ENCODE measurements around the gene MAP2. TPM values are rescaled to one million over a fixed set of nuclear protein-coding genes. Genes with fewer than 3 reads are reported as not detected.

The MAP2 gene
- total RNA-seq, 2 experiments from 2014 or later: 0.34 to 0.39 TPM

- Mint-ChIP-seq H3K27ac (no peak overlapping the region), H3K4me1 (no peaks in the 10 kb centered on the region), H3K36me3 (ENCODE audit: low read depth) (no peaks in the 10 kb centered on the region), H3K27me3 (peaks cover 2% of the 10 kb centered on the region), H3K4me3 (no peak overlapping the region), H3K9me3 (ENCODE audit: low read depth) (peaks cover 1% of the 10 kb centered on the region)
- POLR2A ChIA-PET: no interaction called here
- intact Hi-C loops (cut with DNase I, micrococcal nuclease): no loop called here
- CTCF ChIA-PET: interaction anchor here (1.3 kb wide), 1 partner anchor 10 kb away, joined by 3 read pairs; no protein-coding TSS in a partner anchor
- DNase-seq: no peak
- ATAC-seq: no peak
Measured at GRCh38 chr2:209602259-209602658, 178.4 kb downstream of the MAP2 start.

- CTCF ChIA-PET: interaction anchor here (1.0 kb wide), 1 partner anchor 10 kb away, joined by 3 read pairs; no protein-coding TSS in a partner anchor
- no peaks in the 10 kb centered on the region for H3K9me3 Mint-ChIP-seq (ENCODE audit: low read depth)
- POLR2A ChIA-PET: no interaction called here
- H3K4me1 Mint-ChIP-seq: no peaks in the 10 kb centered on the region
- no peak overlapping the region for H3K27ac Mint-ChIP-seq
- intact Hi-C loops (cut with DNase I, micrococcal nuclease): no loop called here
- no peaks in the 10 kb centered on the region for H3K36me3 Mint-ChIP-seq (ENCODE audit: low read depth)
- ATAC-seq (no peak), DNase-seq (no peak)
- peaks cover 4% of the 10 kb centered on the region for H3K27me3 Mint-ChIP-seq
- H3K4me3 Mint-ChIP-seq: no peak overlapping the region
Measured at GRCh38 chr2:209609531-209609930, 185.7 kb downstream of the MAP2 start.

- no peak overlapping the region for H3K27ac Mint-ChIP-seq
- intact Hi-C loops (cut with DNase I, micrococcal nuclease): loop anchor here in 1 of 2 experiments (10.0 kb wide), 1 partner anchor 1984 kb away; no protein-coding TSS in a partner anchor
- no peaks in the 10 kb centered on the region for H3K9me3 Mint-ChIP-seq (ENCODE audit: low read depth)
- DNase-seq (no peak), ATAC-seq (no peak)
- no peaks in the 10 kb centered on the region for H3K36me3 Mint-ChIP-seq (ENCODE audit: low read depth)
- ChIA-PET POLR2A (no interaction called here), CTCF (no interaction called here)
- peaks cover 8% of the 10 kb centered on the region for H3K27me3 Mint-ChIP-seq
- H3K4me3 Mint-ChIP-seq: no peak overlapping the region
- H3K4me1 Mint-ChIP-seq: no peaks in the 10 kb centered on the region
Measured at GRCh38 chr2:209610631-209611030, 186.8 kb downstream of the MAP2 start.

GRCh38 chr2:209613649-209614305 is 189.9 kb downstream of the MAP2 start:
- Mint-ChIP-seq H3K4me1 (no peaks in the 10 kb centered on the region), H3K36me3 (ENCODE audit: low read depth) (no peaks in the 10 kb centered on the region), H3K27me3 (peaks cover 8% of the 10 kb centered on the region), H3K4me3 (no peak overlapping the region), H3K9me3 (ENCODE audit: low read depth) (no peaks in the 10 kb centered on the region), H3K27ac (no peak overlapping the region)
- ChIA-PET CTCF (interaction anchor here (1.2 kb wide), 1 partner anchor 8 kb away, joined by 3 read pairs; no protein-coding TSS in a partner anchor), POLR2A (interaction anchor here (0.6 kb wide), 1 partner anchor 190 kb away, joined by 6 read pairs; the partner anchor contains the start of gene MAP2)
- intact Hi-C loops (cut with DNase I, micrococcal nuclease): loop anchor here in 1 of 2 experiments (10.0 kb wide), 1 partner anchor 1981 kb away; no protein-coding TSS in a partner anchor
- ATAC-seq (no peak), DNase-seq (no peak)

- intact Hi-C loops (cut with DNase I, micrococcal nuclease): loop anchor here in 1 of 2 experiments (10.0 kb wide), 1 partner anchor 1980 kb away; no protein-coding TSS in a partner anchor
- DNase-seq (no peak), ATAC-seq (no peak)
- no peaks in the 10 kb centered on the region for H3K36me3 Mint-ChIP-seq (ENCODE audit: low read depth)
- ChIA-PET CTCF (interaction anchor here (0.8 to 1.0 kb wide), 2 partner anchors 10 to 519 kb away, joined by 3 to 4 read pairs; no protein-coding TSS in a partner anchor), POLR2A (no interaction called here)
- H3K4me3 Mint-ChIP-seq: no peak overlapping the region
- H3K27me3 Mint-ChIP-seq: peaks cover 10% of the 10 kb centered on the region
- no peaks in the 10 kb centered on the region for H3K9me3 Mint-ChIP-seq (ENCODE audit: low read depth)
- H3K4me1 Mint-ChIP-seq: no peaks in the 10 kb centered on the region
- H3K27ac Mint-ChIP-seq: no peak overlapping the region
Measured at GRCh38 chr2:209614690-209615369, 191.0 kb downstream of the MAP2 start.

- Mint-ChIP-seq H3K27ac (no peak overlapping the region), H3K9me3 (ENCODE audit: low read depth) (no peaks in the 10 kb centered on the region), H3K4me1 (no peaks in the 10 kb centered on the region), H3K36me3 (ENCODE audit: low read depth) (no peaks in the 10 kb centered on the region), H3K27me3 (peaks cover 8% of the 10 kb centered on the region), H3K4me3 (no peak overlapping the region)
- CTCF ChIA-PET: interaction anchor here (1.4 kb wide), 1 partner anchor 10 kb away, joined by 3 read pairs; no protein-coding TSS in a partner anchor
- intact Hi-C loops (cut with DNase I, micrococcal nuclease): loop anchor here in 1 of 2 experiments (10.0 kb wide), 1 partner anchor 1975 kb away; no protein-coding TSS in a partner anchor
- no peak for ATAC-seq
- DNase-seq: no peak
- POLR2A ChIA-PET: no interaction called here
Measured at GRCh38 chr2:209619782-209620181, 195.9 kb downstream of the MAP2 start.

- H3K4me1 Mint-ChIP-seq: no peaks in the 10 kb centered on the region
- ATAC-seq (no peak), DNase-seq (no peak)
- intact Hi-C loops (cut with DNase I, micrococcal nuclease): no loop called here
- ChIA-PET CTCF (interaction anchor here (0.6 to 0.7 kb wide), 2 partner anchors 9 to 266 kb away, joined by 3 read pairs; no protein-coding TSS in a partner anchor), POLR2A (no interaction called here)
- no peaks in the 10 kb centered on the region for H3K36me3 Mint-ChIP-seq (ENCODE audit: low read depth)
- H3K27ac Mint-ChIP-seq: no peak overlapping the region
- no peaks in the 10 kb centered on the region for H3K27me3 Mint-ChIP-seq
- no peak overlapping the region for H3K4me3 Mint-ChIP-seq
- H3K9me3 Mint-ChIP-seq (ENCODE audit: low read depth): no peaks in the 10 kb centered on the region
Measured at GRCh38 chr2:209624192-209624938, 200.5 kb downstream of the MAP2 start.

- peaks cover 7% of the 10 kb centered on the region for H3K27me3 Mint-ChIP-seq
- H3K9me3 Mint-ChIP-seq (ENCODE audit: low read depth): no peaks in the 10 kb centered on the region
- no peak overlapping the region for H3K27ac Mint-ChIP-seq
- H3K4me3 Mint-ChIP-seq: no peak overlapping the region
- ATAC-seq (no peak), DNase-seq (no peak)
- intact Hi-C loops (cut with DNase I, micrococcal nuclease): no loop called here
- H3K36me3 Mint-ChIP-seq (ENCODE audit: low read depth): no peaks in the 10 kb centered on the region
- ChIA-PET CTCF (interaction anchor here (0.6 kb wide), 1 partner anchor 1049 kb away, joined by 4 read pairs; no protein-coding TSS in a partner anchor), POLR2A (no interaction called here)
- no peaks in the 10 kb centered on the region for H3K4me1 Mint-ChIP-seq
Measured at GRCh38 chr2:209629597-209629996, 205.8 kb downstream of the MAP2 start.

- Mint-ChIP-seq H3K4me3 (no peak overlapping the region), H3K27ac (no peak overlapping the region), H3K4me1 (peaks cover 3% of the 10 kb centered on the region), H3K27me3 (peaks cover 7% of the 10 kb centered on the region), H3K9me3 (ENCODE audit: low read depth) (no peaks in the 10 kb centered on the region), H3K36me3 (ENCODE audit: low read depth) (no peaks in the 10 kb centered on the region)
- CTCF ChIA-PET: interaction anchor here (1.3 kb wide), 1 partner anchor 13 kb away, joined by 3 read pairs; no protein-coding TSS in a partner anchor
- intact Hi-C loops (cut with DNase I, micrococcal nuclease): no loop called here
- ATAC-seq (no peak), DNase-seq (no peak)
- POLR2A ChIA-PET: no interaction called here
Measured at GRCh38 chr2:209633911-209634310, 210.1 kb downstream of the MAP2 start.

- no peak overlapping the region for H3K4me3 Mint-ChIP-seq
- no peak overlapping the region for H3K27ac Mint-ChIP-seq
- no peaks in the 10 kb centered on the region for H3K9me3 Mint-ChIP-seq (ENCODE audit: low read depth)
- H3K27me3 Mint-ChIP-seq: peaks cover 7% of the 10 kb centered on the region
- DNase-seq: no peak
- ChIA-PET POLR2A (no interaction called here), CTCF (no interaction called here)
- H3K36me3 Mint-ChIP-seq (ENCODE audit: low read depth): no peaks in the 10 kb centered on the region
- intact Hi-C loops (cut with DNase I, micrococcal nuclease): no loop called here
- no peak for ATAC-seq
- H3K4me1 Mint-ChIP-seq: peaks cover 3% of the 10 kb centered on the region
Measured at GRCh38 chr2:209636076-209636475, 212.2 kb downstream of the MAP2 start.

- DNase-seq (no peak), ATAC-seq (no peak)
- peaks cover 3% of the 10 kb centered on the region for H3K4me1 Mint-ChIP-seq
- no peak overlapping the region for H3K27ac Mint-ChIP-seq
- no peaks in the 10 kb centered on the region for H3K36me3 Mint-ChIP-seq (ENCODE audit: low read depth)
- no peaks in the 10 kb centered on the region for H3K9me3 Mint-ChIP-seq (ENCODE audit: low read depth)
- CTCF ChIA-PET: no interaction called here
- peaks cover 7% of the 10 kb centered on the region for H3K27me3 Mint-ChIP-seq
- intact Hi-C loops (cut with DNase I, micrococcal nuclease): no loop called here
- H3K4me3 Mint-ChIP-seq: no peak overlapping the region
- POLR2A ChIA-PET: no interaction called here
Measured at GRCh38 chr2:209637293-209637692, 213.4 kb downstream of the MAP2 start.

Measured in activated CD4-positive, alpha-beta T cell treated with anti-CD3 and anti-CD28 coated beads for 36 hours (primary cell).